C4-2B (cell line): ENCODE data around the gene CREG2.

Source experiments
- CTCF ChIP-seq: fragments of 450-650 bp; conservative IDR thresholded peaks from 2 replicates; pipeline ENCODE4 v1.5.1; 2017; ENCODE audit warnings: mild to moderate bottlenecking
- ZFX ChIP-seq: fragments of 450-650 bp; IDR thresholded peaks from 2 replicates; pipeline ENCODE4 v1.6.1; 2017

- TF ChIP-seq CTCF (no peak), ZFX (no peak)
Observed at GRCh38 chr2:101433465-101433864, 46.2 kb upstream of the CREG2 start.
